Right hindlimb (tissue), 1 donor: ENCODE data around the gene AWAT2.

Experiments
- DNase-seq: peaks from one replicate; pipeline ENCODE4 v3.0.0-alpha.2; 2018

The AWAT2 gene

DNA sequence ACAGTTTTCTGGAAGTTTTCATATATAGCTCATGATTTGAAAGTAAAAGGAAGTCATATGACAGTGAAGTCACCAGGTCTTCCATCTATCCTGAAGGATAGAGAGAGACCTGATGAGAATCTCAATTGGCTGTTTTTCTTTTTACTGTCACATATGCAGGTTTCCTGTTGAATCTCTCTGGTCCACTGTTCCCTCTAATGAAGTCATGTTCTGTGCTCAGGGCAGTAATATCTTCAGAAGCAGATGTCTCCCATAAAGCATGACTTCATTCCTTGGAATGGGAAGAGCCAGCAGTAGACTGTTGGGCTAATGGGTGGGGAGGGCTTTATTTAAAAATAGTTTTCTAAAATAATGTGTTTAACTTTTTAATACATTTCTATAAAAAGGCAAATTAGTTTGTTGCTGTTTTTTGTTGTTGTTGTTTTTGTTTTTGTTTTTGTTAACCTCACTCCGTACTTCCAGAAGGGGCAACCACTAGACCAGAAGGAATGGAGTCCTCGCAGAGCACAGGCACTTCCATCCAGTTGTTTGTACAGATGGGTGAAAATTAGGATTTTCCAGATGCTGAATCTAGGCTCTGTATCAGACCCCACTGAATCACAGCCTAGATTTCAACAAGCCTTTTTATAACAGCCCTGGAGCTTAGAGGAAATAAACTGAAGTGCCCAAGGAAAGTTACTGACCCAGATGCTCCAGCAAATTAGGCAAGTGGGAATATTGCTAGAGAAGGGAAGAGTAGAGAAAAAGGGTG is 54.2 kb downstream of the AWAT2 start:
- DNase-seq, result no peak

DNA sequence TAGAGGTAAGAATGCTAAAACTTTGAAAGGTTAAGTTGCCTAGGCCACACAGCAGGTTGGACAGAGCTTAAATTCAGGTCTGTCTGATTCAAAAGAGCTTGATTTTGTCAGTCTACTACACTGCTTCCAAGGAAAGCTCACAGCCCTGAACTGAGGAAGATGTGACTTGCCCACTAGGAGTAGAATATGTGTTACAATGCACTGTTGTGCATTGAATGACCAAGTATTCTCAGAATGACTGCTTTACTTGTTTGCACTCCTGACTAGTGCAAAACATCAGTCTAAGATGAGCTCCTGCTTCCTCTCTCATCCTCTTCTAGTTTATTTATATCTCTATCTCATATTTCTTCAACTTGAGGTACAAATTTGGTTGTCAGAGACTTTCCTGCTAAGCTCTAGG is 56.2 kb downstream of the AWAT2 start:
- DNase-seq, result no peak

DNA sequence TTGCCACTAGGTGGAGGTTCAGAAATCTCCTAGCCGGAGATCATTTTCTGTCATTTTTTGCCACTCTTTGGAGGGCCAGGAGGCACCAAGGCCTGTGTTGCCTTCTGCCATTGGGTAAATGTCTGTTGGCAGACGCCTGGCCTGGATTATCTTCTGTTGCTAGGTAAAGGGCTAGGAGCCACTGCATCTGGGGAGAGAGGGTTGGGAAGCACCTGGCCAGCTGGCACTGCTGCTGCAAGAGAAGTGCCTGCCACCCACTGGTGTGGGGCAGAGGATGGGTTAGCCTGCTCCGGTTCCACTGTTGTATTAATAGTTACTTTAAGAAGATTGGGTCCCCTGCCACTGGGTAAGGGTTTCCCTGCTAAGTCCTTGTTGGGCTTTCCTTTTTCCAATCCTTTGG is 58.1 kb downstream of the AWAT2 start:
- no peak for DNase-seq
